ENCODE data around the gene STRAP. TPM values are rescaled to one million over a fixed set of nuclear protein-coding genes. Genes with fewer than 3 reads are reported as not detected.

The STRAP gene
- 10 to 100 TPM; 24.1 to 28.5 TPM for total RNA-seq

- 0% methylated on average over 46 to 63 of the region's 63 CpGs for WGBS, 2 donors
- intact Hi-C loops (cut with DNase I): no loop called here
- TF ChIP-seq POLR2A (IDR thresholded peaks at IDR 0.05) (peak; percentile 97 to 99 (median 99)), CTCF (IDR thresholded peaks at IDR 0.05) (peak in 1 of 7 experiments; percentile 3)
- DNase-seq (peak; percentile 97 to 98 (median 97)), ATAC-seq (peak; percentile 96)
- no peaks in the 10 kb centered on the region for H3K9me3 ChIP-seq
- no peaks in the 10 kb centered on the region for H3K36me3 ChIP-seq (replicated peaks in 1 of 2; ENCODE audit: insufficient read depth in 1 of 2, low read depth in 2 of 2)
- H3K4me1 ChIP-seq: peaks cover 39% of the 10 kb centered on the region
- peak within 1 kb of the TSS; percentile 90 to 100 (median 96) for H3K27ac ChIP-seq
- no peaks in the 10 kb centered on the region for H3K27me3 ChIP-seq
- peak within 1 kb of the TSS; percentile 56 to 61 for H3K4me3 ChIP-seq
Measured at GRCh38 chr12:15882118-15882971, at the start of gene STRAP. STRAP (plus strand) TSS chr12:15882387; CDS start chr12:15882708, 321 bp downstream.

GRCh38 chr12:15834575-15834974 is 47.6 kb upstream of the STRAP start:
- ATAC-seq: no peak
- H3K27ac ChIP-seq: peak overlapping the region in 1 of 4 donors; percentile 38
- H3K36me3 ChIP-seq (replicated peaks in 1 of 2; ENCODE audit: insufficient read depth in 1 of 2, low read depth in 2 of 2): no peaks in the 10 kb centered on the region
- H3K27me3 ChIP-seq: no peaks in the 10 kb centered on the region
- intact Hi-C loops (cut with DNase I): no loop called here
- no peaks in the 10 kb centered on the region for H3K4me1 ChIP-seq
- no peak for TF ChIP-seq POLR2A (IDR thresholded peaks at IDR 0.05)
- TF ChIP-seq CTCF (IDR thresholded peaks at IDR 0.05): no peak
- DNase-seq: no peak
- no peak overlapping the region for H3K4me3 ChIP-seq
- WGBS, 2 donors: 49 to 55% methylated on average over 4 of the region's 4 CpGs
- no peaks in the 10 kb centered on the region for H3K9me3 ChIP-seq

- Histone ChIP-seq H3K36me3 (replicated peaks in 1 of 2; ENCODE audit: insufficient read depth in 1 of 2, low read depth in 2 of 2) (no peaks in the 10 kb centered on the region), H3K4me3 (no peak overlapping the region), H3K9me3 (no peaks in the 10 kb centered on the region), H3K27ac (no peak overlapping the region), H3K27me3 (no peaks in the 10 kb centered on the region), H3K4me1 (no peaks in the 10 kb centered on the region)
- intact Hi-C loops (cut with DNase I): no loop called here
- no peak for DNase-seq
- 78 to 90% methylated on average over 5 of the region's 5 CpGs for WGBS, 2 donors
- ATAC-seq: no peak
- TF ChIP-seq POLR2A (IDR thresholded peaks at IDR 0.05): no peak
- no peak for TF ChIP-seq CTCF (IDR thresholded peaks at IDR 0.05)
Measured at GRCh38 chr12:15837141-15837790, 44.9 kb upstream of the STRAP start.

- no peaks in the 10 kb centered on the region for H3K4me1 ChIP-seq
- TF ChIP-seq POLR2A (IDR thresholded peaks at IDR 0.05) (no peak), CTCF (IDR thresholded peaks at IDR 0.05) (no peak)
- no peaks in the 10 kb centered on the region for H3K9me3 ChIP-seq
- no peak for ATAC-seq
- no peak for DNase-seq
- H3K27ac ChIP-seq: no peak overlapping the region
- 35 to 65% methylated on average over 2 of the region's 2 CpGs for WGBS, 2 donors
- no peak overlapping the region for H3K4me3 ChIP-seq
- no peaks in the 10 kb centered on the region for H3K36me3 ChIP-seq (replicated peaks in 1 of 2; ENCODE audit: insufficient read depth in 1 of 2, low read depth in 2 of 2)
- intact Hi-C loops (cut with DNase I): no loop called here
- H3K27me3 ChIP-seq: no peaks in the 10 kb centered on the region
Measured at GRCh38 chr12:15839041-15839440, 43.1 kb upstream of the STRAP start.

All from body of pancreas (tissue), 4 donors.